Endothelial cell (in vitro differentiated cells): ENCODE measurements around the gene CNIH3. TPM values are rescaled to one million over a fixed set of nuclear protein-coding genes. Genes with fewer than 3 reads are reported as not detected.

Experiments used
- DNase-seq: peaks from one replicate; pipeline ENCODE4 v3.0.0; 2021; ENCODE audit warnings: low spot score
- H3K27ac Mint-ChIP-seq: one replicate; pipeline ENCODE4 v1.8.0; 2021; ENCODE audit warnings: mixed read lengths, inconsistent platforms; ENCODE audit not compliant: unreplicated experiment
- H3K27me3 Mint-ChIP-seq: one replicate; pipeline ENCODE4 v1.8.0; 2021; ENCODE audit warnings: mild to moderate bottlenecking, moderate library complexity, mixed read lengths, inconsistent platforms; ENCODE audit not compliant: unreplicated experiment
- H3K36me3 Mint-ChIP-seq: one replicate; pipeline ENCODE4 v1.8.0; 2021; ENCODE audit warnings: mild to moderate bottlenecking, low read depth, mixed read lengths, inconsistent platforms; ENCODE audit not compliant: unreplicated experiment
- H3K4me1 Mint-ChIP-seq: one replicate; pipeline ENCODE4 v1.8.0; 2021; ENCODE audit warnings: mild to moderate bottlenecking, mixed read lengths, inconsistent platforms; ENCODE audit not compliant: unreplicated experiment
- H3K4me3 Mint-ChIP-seq: one replicate; pipeline ENCODE4 v1.8.0; 2021; ENCODE audit warnings: mild to moderate bottlenecking, mixed read lengths, inconsistent platforms; ENCODE audit not compliant: unreplicated experiment
- H3K9me3 Mint-ChIP-seq: one replicate; pipeline ENCODE4 v1.8.0; 2021; ENCODE audit warnings: mixed read lengths, inconsistent platforms; ENCODE audit not compliant: unreplicated experiment
- total RNA-seq: library from RNA; stranded (reverse); fragmentation: NEBNext Ultra II Directional; extraction: Animal tissue kit (Norgen Biotek cat#: 25700); gene quantifications from one replicate; pipeline ENCODE4 v1.2.1, GENCODE V29; 2021; ENCODE audit not compliant: unreplicated experiment
- TF ChIP-seq, protein P1 (sequence below): fragments of 200-600 bp; sonication (generic); IDR thresholded peaks from one replicate; pipeline ENCODE4 v1.5.0; 2021; ENCODE audit warnings: antibody characterized with exemption; ENCODE audit not compliant: unreplicated experiment

Gene CNIH3
- total RNA-seq, 1 donor from 2014 or later: 4.7 TPM

DNA sequence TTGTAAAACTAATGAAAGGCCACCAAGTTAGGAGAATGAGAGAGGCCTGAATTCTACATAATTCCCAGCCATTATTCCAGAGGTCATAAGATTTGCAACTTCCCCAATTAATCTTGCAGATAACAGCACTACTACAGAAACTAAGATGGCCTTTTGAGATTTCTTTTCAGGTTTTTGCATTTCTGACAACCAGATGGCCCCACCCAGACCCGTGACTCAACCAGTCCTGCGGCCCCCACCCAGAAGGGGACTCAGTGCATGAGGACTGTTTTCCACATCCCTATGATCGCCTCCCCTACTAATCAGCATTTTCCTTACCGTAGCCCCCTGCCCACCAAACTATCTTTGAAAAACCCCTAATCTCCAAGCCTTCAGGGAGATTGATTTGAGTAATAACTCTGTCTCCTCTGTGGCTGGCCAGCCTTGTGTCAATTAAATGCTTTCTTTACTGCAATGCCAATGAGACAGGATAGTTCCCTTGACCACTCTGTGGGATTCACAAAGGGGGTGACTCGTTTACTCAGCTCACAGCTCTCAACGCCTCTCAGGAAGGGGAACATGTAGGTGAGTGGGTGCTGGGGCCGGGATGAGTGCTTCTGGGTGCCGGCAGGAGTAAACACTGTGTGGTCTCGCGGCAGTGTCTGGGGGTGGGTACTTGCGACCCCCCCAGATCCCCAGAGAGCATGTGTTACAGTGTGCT lies 10.5 kb upstream of the CNIH3 start:
- DNase-seq: no peak
- Mint-ChIP-seq H3K36me3 (no peaks in the 10 kb centered on the region), H3K4me1 (no peaks in the 10 kb centered on the region), H3K27me3 (no peaks in the 10 kb centered on the region), H3K4me3 (no peak overlapping the region), H3K27ac (peak overlapping the region; percentile 31), H3K9me3 (no peaks in the 10 kb centered on the region)
- TF ChIP-seq, protein P1, sequence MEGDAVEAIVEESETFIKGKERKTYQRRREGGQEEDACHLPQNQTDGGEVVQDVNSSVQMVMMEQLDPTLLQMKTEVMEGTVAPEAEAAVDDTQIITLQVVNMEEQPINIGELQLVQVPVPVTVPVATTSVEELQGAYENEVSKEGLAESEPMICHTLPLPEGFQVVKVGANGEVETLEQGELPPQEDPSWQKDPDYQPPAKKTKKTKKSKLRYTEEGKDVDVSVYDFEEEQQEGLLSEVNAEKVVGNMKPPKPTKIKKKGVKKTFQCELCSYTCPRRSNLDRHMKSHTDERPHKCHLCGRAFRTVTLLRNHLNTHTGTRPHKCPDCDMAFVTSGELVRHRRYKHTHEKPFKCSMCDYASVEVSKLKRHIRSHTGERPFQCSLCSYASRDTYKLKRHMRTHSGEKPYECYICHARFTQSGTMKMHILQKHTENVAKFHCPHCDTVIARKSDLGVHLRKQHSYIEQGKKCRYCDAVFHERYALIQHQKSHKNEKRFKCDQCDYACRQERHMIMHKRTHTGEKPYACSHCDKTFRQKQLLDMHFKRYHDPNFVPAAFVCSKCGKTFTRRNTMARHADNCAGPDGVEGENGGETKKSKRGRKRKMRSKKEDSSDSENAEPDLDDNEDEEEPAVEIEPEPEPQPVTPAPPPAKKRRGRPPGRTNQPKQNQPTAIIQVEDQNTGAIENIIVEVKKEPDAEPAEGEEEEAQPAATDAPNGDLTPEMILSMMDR: no peak

DNA sequence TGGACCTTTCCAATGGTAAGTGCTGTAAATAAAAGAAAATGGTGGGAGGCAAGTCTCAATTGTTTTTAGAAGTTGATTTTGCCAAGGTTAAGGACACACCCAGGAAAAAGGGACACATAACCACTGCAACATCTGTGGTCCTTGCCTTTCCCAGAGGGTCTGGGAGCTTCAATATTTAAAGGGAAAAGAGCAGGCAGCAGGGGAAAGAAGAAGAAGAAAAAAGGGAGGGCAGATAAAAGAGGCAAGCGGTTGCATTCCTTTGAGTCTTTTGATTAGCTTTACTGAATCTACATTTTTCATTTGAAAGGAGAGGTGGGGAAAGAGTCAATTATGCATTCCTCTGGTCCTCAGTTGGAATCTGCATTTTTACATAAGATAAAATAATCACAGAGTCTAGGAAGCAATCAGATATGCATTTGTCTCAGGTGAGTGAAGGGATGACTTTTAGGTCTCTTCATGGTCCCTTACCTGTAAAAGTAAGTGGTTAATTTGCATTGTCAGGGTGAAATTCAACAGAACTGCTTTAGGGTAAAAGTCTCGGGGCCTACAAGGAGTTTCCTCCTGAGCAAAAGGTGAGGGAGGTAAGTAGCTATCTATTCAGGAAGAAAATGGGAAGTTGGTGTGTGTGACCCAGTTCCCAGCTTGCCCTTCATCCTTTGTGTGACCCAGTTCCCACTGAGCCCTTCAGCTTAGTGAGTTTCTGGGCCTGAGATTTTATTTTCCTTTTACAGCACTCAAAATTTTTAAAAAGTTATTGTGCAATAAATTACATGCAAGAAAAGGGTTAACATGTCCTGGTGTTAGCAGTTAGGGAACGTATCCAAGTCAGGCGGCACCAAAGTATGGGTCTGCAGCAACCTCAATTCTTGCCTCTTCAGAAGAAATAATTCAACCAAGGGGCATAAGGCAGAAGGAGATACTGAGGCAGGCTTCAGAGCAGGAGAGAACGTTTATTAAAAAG lies 8.6 kb upstream of the CNIH3 start:
- Mint-ChIP-seq H3K9me3 (no peaks in the 10 kb centered on the region), H3K27me3 (no peaks in the 10 kb centered on the region), H3K27ac (no peak overlapping the region), H3K4me1 (no peaks in the 10 kb centered on the region), H3K4me3 (no peak overlapping the region), H3K36me3 (no peaks in the 10 kb centered on the region)
- TF ChIP-seq, protein P1: no peak
- DNase-seq: no peak

DNA sequence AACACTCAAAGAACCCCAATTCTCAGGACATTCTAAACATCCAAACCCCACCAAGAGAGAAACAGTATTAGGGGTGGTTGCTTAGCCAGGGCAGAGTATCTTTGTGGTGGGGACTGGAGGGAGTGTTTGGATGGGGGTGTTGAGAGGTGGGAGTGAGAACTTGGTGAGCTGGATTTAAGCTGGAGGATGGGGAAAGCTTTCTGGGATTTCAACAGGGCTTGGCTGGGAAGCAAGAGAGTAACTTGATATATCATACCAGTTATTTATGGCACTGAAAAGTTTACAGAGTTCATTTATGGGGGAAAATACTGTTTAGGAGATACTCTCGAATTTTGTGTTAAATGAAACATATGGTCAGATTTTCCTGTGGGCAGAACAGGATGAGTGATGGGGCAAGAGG lies 6.8 kb upstream of the CNIH3 start:
- TF ChIP-seq, protein P1: no peak
- peaks cover 3% of the 10 kb centered on the region for H3K27me3 Mint-ChIP-seq
- no peaks in the 10 kb centered on the region for H3K4me1 Mint-ChIP-seq
- DNase-seq: no peak
- no peak overlapping the region for H3K27ac Mint-ChIP-seq
- H3K36me3 Mint-ChIP-seq: no peaks in the 10 kb centered on the region
- H3K4me3 Mint-ChIP-seq: no peak overlapping the region
- H3K9me3 Mint-ChIP-seq: no peaks in the 10 kb centered on the region

DNA sequence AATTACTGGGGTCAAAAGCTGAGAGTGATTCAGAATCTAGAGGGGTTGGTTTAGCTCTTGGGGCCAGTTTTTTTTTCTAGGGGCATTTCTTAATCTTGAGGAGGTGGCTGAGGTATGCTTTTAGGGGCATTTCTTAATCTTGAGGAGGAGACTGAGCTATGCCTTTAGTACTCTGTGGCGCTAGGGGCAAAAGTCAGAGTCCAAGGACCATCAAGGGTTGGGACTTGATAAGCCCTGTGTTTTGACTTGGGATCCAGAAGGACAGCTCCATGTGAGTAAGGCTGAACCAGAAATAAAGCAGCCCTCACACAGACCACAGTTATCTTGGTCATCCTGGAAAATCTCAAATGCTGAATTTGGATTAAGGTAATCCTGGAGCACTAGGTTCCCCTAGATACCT lies 3.9 kb upstream of the CNIH3 start:
- no peaks in the 10 kb centered on the region for H3K9me3 Mint-ChIP-seq
- H3K4me3 Mint-ChIP-seq: no peak overlapping the region
- DNase-seq: no peak
- H3K4me1 Mint-ChIP-seq: peaks cover 4% of the 10 kb centered on the region
- H3K27ac Mint-ChIP-seq: no peak overlapping the region
- TF ChIP-seq, protein P1: no peak
- peaks cover 5% of the 10 kb centered on the region for H3K36me3 Mint-ChIP-seq
- H3K27me3 Mint-ChIP-seq: peaks cover 9% of the 10 kb centered on the region

DNA sequence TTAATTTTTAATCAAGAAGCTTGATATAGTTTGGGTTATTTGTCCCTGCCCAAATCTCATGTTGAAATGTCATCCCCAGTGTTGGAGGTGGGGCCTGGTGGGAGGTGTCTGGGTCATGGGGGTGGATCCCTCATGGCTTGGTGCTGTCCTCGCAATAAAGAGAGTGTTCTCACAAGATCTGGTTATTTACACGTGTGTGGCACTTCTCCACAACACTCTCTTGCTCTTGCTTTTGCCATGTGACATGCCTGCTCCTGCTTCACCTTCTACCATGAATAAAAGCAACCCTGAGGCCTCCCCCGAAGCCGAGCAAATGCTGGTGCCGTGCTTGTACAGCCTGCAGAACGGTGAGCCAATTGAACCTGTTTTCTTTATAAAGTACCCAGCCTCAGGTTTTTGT lies 2.6 kb upstream of the CNIH3 start:
- Mint-ChIP-seq H3K27me3 (peaks cover 18% of the 10 kb centered on the region), H3K9me3 (no peaks in the 10 kb centered on the region), H3K4me3 (no peak overlapping the region), H3K4me1 (peaks cover 8% of the 10 kb centered on the region), H3K36me3 (peaks cover 5% of the 10 kb centered on the region), H3K27ac (no peak overlapping the region)
- TF ChIP-seq, protein P1: no peak
- no peak for DNase-seq
